SK-N-SH treated with all-trans-retinoic acid at 6 μM for 48 hours (cell line): ENCODE results near the gene ARID5A.

Experiments used
- ATAC-seq: fragments of 200-7000 bp; cut with Tn5 transposase; 3 replicates; pipeline ENCODE4 v1.9.1; 2020; ENCODE audit warnings: mild to moderate bottlenecking, moderate library complexity
- ARNTL ChIP-seq: fragments of 450-650 bp; formaldehyde crosslinking; IDR thresholded peaks from 2 replicates; pipeline ENCODE4 v1.5.0; 2020; ENCODE audit warnings: low read depth, mild to moderate bottlenecking, moderate library complexity, borderline replicate concordance
- BACH2 ChIP-seq: fragments of 250-450 bp; sonication (Bioruptor Pico); IDR thresholded peaks from 2 replicates; pipeline ENCODE4 v1.9.0; 2021; ENCODE audit warnings: mild to moderate bottlenecking, borderline replicate concordance
- ESRRG ChIP-seq: fragments of 250-450 bp; sonication (Bioruptor Pico); IDR thresholded peaks from 2 replicates; pipeline ENCODE4 v1.6.1; 2021; ENCODE audit warnings: mild to moderate bottlenecking
- GLIS3 ChIP-seq: fragments of 250-450 bp; sonication (Bioruptor Pico); IDR thresholded peaks from 2 replicates; pipeline ENCODE4 v1.5.0; 2020; ENCODE audit warnings: mild to moderate bottlenecking, moderate library complexity
- ISL1 ChIP-seq: fragments of 250-450 bp; sonication (Bioruptor Pico); IDR thresholded peaks from 2 replicates; pipeline ENCODE4 v2.1.2; 2022; ENCODE audit warnings: mild to moderate bottlenecking, moderate library complexity
- PPARA ChIP-seq: fragments of 250-450 bp; sonication (Bioruptor Pico); IDR thresholded peaks from 2 replicates; pipeline ENCODE4 v1.5.0; 2020; ENCODE audit warnings: mild to moderate bottlenecking, borderline replicate concordance
- RARB ChIP-seq: fragments of 250-450 bp; sonication (Bioruptor Pico); IDR thresholded peaks from 2 replicates; pipeline ENCODE4 v1.8.0; 2021; ENCODE audit warnings: mild to moderate bottlenecking, moderate library complexity
- SNAI2 ChIP-seq: fragments of 250-450 bp; sonication (Bioruptor Pico); IDR thresholded peaks from 2 replicates; pipeline ENCODE4 v1.5.0; 2020; ENCODE audit warnings: mild to moderate bottlenecking, moderate library complexity
- TCF4 ChIP-seq: fragments of 250-450 bp; sonication (Bioruptor Pico); IDR thresholded peaks from 2 replicates; pipeline ENCODE4 v1.8.0; 2021; ENCODE audit warnings: mild to moderate bottlenecking, moderate library complexity, borderline replicate concordance
- TOX ChIP-seq: fragments of 250-450 bp; sonication (Bioruptor Pico); IDR thresholded peaks from 2 replicates; pipeline ENCODE4 v1.8.0; 2021; ENCODE audit warnings: mild to moderate bottlenecking, moderate library complexity, borderline replicate concordance
- ZC3H10 ChIP-seq: fragments of 250-450 bp; sonication (Bioruptor Pico); IDR thresholded peaks from 2 replicates; pipeline ENCODE4 v1.5.1; 2021; ENCODE audit warnings: mild to moderate bottlenecking, moderate library complexity
- ZFP30 ChIP-seq: fragments of 450-650 bp; formaldehyde crosslinking; IDR thresholded peaks from 2 replicates; pipeline ENCODE4 v1.5.0; 2022; ENCODE audit warnings: mild to moderate bottlenecking, moderate library complexity
- ZNF565 ChIP-seq: fragments of 450-650 bp; formaldehyde crosslinking; conservative IDR thresholded peaks from 2 replicates; pipeline ENCODE4 v1.5.0; 2020; ENCODE audit warnings: low read depth, mild to moderate bottlenecking, moderate library complexity
- ZNF70 ChIP-seq: fragments of 450-650 bp; formaldehyde crosslinking; IDR thresholded peaks from 2 replicates; pipeline ENCODE4 v1.5.0; 2020; ENCODE audit warnings: mild to moderate bottlenecking, moderate library complexity
- TF ChIP-seq, protein P1 (sequence below): fragments of 250-450 bp; sonication (Bioruptor Pico); IDR thresholded peaks from 2 replicates; pipeline ENCODE4 v1.5.0; 2020; ENCODE audit warnings: mild to moderate bottlenecking, moderate library complexity
- TF ChIP-seq, protein P2 (sequence below): fragments of 250-450 bp; sonication (Bioruptor Pico); IDR thresholded peaks from 2 replicates; pipeline ENCODE4 v1.8.0; 2021; ENCODE audit warnings: low read depth, mild to moderate bottlenecking, moderate library complexity, borderline replicate concordance
- TF ChIP-seq, protein P3 (sequence below): fragments of 250-450 bp; sonication (Bioruptor Pico); IDR thresholded peaks from 2 replicates; pipeline ENCODE4 v1.5.1; 2020; ENCODE audit warnings: low read depth, mild to moderate bottlenecking, moderate library complexity
- TF ChIP-seq, protein P4 (sequence below): fragments of 250-450 bp; sonication (Bioruptor Pico); IDR thresholded peaks from 2 replicates; pipeline ENCODE4 v1.8.0; 2020; ENCODE audit warnings: mild to moderate bottlenecking, moderate library complexity, borderline replicate concordance
- TF ChIP-seq, protein P5 (sequence below): fragments of 250-450 bp; sonication (Bioruptor Pico); IDR thresholded peaks from 2 replicates; pipeline ENCODE4 v1.5.1; 2021; ENCODE audit warnings: mild to moderate bottlenecking, moderate library complexity

Gene ARID5A

DNA sequence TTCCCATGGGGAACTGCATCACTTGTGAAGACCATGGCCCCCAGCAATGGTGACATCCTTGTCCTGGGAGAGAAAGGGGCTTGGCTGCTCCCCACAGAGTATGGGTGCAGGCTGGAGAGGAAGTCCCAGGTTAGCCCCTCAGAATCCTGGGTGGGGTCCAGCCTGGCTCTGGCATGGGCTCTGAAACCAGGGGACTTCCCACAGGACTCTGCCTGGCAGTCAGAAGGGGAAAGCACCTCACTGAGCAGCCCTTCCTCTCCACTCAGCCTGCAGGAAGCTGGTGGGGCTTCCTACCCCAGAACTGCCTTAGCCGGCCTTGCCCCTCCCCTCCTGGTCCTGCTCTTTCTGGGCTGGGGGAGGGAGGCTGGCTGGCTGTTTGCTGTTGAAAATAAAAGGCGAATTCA is 35.1 kb upstream of the ARID5A start (continued):
- TF ChIP-seq, protein P1, sequence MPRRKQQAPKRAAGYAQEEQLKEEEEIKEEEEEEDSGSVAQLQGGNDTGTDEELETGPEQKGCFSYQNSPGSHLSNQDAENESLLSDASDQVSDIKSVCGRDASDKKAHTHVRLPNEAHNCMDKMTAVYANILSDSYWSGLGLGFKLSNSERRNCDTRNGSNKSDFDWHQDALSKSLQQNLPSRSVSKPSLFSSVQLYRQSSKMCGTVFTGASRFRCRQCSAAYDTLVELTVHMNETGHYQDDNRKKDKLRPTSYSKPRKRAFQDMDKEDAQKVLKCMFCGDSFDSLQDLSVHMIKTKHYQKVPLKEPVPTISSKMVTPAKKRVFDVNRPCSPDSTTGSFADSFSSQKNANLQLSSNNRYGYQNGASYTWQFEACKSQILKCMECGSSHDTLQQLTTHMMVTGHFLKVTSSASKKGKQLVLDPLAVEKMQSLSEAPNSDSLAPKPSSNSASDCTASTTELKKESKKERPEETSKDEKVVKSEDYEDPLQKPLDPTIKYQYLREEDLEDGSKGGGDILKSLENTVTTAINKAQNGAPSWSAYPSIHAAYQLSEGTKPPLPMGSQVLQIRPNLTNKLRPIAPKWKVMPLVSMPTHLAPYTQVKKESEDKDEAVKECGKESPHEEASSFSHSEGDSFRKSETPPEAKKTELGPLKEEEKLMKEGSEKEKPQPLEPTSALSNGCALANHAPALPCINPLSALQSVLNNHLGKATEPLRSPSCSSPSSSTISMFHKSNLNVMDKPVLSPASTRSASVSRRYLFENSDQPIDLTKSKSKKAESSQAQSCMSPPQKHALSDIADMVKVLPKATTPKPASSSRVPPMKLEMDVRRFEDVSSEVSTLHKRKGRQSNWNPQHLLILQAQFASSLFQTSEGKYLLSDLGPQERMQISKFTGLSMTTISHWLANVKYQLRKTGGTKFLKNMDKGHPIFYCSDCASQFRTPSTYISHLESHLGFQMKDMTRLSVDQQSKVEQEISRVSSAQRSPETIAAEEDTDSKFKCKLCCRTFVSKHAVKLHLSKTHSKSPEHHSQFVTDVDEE, result no peak
- no peak for TF ChIP-seq TCF4 (CRISPR knock-in tag)
- TF ChIP-seq GLIS3, result no peak
- TF ChIP-seq ZC3H10 (CRISPR knock-in tag), result no peak

DNA sequence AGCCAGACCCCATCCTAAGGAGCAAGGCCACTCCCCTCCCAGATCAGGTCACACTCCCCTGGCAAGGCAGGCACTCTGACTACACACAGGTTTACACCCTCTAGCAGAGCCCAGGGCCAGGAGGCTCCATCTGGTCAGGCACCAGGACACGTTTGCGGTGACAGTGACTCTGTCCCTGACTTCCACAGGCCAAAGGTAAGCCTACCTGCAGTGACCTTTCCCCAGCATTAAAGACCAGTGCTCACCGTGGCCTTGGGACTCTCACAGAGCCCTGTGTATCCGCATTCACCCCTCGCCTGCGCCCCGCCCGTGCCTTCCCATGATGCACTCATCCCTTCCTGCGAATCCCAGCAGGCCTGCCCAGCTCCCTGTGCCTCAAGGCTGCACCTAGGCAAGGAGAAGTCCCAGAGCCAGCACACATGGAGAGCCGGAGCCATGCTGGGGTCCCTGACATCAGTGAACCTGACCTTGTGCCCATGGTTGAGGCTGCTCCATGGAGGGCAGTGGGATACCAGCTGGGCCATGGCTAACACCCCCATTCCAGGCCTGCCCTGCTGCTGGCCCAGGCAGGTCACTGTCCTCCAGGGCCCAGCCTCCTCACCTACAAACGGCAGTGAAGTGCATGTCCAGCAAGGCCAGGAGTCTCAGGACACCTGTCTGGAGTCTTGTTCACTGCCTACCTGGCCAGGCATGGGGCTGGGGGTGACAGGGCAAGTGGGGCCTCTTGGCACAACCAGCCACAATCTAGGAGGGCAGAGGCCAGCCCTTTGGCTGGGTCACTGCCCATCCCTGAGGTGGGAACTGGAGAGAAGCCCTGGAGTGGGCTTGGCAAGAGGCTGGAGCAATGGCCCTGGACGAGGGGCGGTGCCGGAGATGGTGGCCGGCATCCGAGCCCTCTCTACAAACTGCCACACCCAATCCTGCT is 34.4 kb upstream of the ARID5A start:
- ATAC-seq, result no peak

DNA sequence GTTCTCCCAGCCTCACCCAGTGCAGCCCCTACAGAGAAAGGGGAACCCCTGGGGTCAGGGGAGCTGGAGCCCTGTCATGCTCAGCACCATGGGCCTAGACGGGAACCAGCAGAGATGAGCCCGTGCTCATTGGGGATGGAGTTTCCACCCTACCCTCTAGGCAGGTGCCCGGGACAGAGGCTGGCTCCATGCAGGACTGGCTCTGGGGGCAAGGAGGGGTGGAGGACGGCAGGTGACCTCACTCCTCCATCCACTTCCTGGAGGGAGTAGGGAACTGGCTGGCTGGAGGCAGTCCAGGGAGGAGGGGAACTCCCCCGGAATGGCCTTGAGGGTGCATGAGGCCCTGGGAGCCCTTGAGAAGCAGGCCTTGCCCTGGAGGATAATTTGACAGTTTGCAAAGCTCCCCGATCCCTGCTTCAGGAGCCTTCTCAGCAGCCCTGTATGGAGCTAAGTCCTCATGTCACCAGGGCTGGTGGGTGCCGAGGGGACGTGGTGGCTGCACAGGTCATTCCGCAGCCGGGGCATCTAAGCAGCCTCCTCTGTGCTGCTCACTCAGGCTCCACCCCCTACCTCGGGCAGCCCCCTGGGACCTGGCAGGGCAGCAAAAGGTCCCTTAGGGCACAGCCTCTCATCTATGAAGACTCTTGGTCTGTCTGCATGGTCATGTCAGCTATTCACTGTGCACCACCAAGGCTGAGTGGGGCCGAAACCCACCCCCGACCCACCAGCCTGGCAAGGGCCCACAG is 33.5 kb upstream of the ARID5A start:
- TF ChIP-seq ISL1 (CRISPR knock-in tag) (no peak), RARB (CRISPR knock-in tag) (no peak)
- ATAC-seq, result no peak

More for the DNA sequence above, 34.4 kb upstream of the ARID5A start:
- TF ChIP-seq ISL1 (CRISPR knock-in tag), result no peak
- TF ChIP-seq ZNF70 (CRISPR knock-in tag), result no peak
- TF ChIP-seq TCF4 (CRISPR knock-in tag), result no peak
- no peak for TF ChIP-seq ZNF565 (CRISPR knock-in tag)
- no peak for TF ChIP-seq ZFP30 (CRISPR knock-in tag)

DNA sequence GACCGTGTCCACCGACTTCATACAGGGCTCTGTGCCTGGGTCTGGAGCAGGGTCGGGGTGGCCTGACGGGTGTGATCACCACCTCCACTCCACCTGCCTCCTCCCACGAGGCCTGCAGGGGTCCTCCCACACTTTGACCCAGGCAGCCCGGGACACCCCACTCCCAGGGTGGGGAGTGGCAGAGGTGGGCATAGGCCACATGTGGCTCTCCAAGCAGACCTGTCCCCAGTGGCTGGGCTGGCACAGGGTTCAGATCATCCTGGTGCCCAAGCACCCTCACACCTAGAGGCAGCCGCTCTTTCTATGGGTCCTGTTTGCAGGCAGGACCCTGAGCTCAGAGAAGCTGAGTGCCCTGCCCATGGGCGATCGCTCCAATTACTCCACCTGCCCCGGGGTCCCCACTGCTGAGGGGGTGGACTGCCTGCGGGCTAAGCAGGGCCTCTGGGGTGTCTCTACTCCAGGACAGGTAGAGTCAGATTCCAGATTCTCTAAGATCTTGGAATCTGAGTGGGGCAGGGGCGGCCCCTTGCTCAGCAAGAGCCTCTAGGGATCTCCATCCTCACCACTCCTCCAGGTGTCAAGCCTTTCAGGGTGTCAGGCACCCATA is 32.8 kb upstream of the ARID5A start:
- TF ChIP-seq ZFP30 (CRISPR knock-in tag), result no peak
- TF ChIP-seq, protein P2, sequence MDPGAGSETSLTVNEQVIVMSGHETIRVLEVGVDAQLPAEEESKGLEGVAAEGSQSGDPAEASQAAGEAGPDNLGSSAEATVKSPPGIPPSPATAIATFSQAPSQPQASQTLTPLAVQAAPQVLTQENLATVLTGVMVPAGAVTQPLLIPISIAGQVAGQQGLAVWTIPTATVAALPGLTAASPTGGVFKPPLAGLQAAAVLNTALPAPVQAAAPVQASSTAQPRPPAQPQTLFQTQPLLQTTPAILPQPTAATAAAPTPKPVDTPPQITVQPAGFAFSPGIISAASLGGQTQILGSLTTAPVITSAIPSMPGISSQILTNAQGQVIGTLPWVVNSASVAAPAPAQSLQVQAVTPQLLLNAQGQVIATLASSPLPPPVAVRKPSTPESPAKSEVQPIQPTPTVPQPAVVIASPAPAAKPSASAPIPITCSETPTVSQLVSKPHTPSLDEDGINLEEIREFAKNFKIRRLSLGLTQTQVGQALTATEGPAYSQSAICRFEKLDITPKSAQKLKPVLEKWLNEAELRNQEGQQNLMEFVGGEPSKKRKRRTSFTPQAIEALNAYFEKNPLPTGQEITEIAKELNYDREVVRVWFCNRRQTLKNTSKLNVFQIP (CRISPR knock-in tag), result no peak
- TF ChIP-seq ZC3H10 (CRISPR knock-in tag), result no peak
- TF ChIP-seq BACH2 (CRISPR knock-in tag), result no peak
- TF ChIP-seq GLIS3, result no peak
- no peak for TF ChIP-seq ISL1 (CRISPR knock-in tag)
- no peak for TF ChIP-seq PPARA (CRISPR knock-in tag)
- TF ChIP-seq, protein P3, sequence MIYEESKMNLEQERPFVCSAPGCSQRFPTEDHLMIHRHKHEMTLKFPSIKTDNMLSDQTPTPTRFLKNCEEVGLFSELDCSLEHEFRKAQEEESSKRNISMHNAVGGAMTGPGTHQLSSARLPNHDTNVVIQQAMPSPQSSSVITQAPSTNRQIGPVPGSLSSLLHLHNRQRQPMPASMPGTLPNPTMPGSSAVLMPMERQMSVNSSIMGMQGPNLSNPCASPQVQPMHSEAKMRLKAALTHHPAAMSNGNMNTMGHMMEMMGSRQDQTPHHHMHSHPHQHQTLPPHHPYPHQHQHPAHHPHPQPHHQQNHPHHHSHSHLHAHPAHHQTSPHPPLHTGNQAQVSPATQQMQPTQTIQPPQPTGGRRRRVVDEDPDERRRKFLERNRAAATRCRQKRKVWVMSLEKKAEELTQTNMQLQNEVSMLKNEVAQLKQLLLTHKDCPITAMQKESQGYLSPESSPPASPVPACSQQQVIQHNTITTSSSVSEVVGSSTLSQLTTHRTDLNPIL (CRISPR knock-in tag), result no peak
- TF ChIP-seq, protein P4, sequence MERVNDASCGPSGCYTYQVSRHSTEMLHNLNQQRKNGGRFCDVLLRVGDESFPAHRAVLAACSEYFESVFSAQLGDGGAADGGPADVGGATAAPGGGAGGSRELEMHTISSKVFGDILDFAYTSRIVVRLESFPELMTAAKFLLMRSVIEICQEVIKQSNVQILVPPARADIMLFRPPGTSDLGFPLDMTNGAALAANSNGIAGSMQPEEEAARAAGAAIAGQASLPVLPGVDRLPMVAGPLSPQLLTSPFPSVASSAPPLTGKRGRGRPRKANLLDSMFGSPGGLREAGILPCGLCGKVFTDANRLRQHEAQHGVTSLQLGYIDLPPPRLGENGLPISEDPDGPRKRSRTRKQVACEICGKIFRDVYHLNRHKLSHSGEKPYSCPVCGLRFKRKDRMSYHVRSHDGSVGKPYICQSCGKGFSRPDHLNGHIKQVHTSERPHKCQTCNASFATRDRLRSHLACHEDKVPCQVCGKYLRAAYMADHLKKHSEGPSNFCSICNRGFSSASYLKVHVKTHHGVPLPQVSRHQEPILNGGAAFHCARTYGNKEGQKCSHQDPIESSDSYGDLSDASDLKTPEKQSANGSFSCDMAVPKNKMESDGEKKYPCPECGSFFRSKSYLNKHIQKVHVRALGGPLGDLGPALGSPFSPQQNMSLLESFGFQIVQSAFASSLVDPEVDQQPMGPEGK (CRISPR knock-in tag), result no peak
- TF ChIP-seq, protein P5, sequence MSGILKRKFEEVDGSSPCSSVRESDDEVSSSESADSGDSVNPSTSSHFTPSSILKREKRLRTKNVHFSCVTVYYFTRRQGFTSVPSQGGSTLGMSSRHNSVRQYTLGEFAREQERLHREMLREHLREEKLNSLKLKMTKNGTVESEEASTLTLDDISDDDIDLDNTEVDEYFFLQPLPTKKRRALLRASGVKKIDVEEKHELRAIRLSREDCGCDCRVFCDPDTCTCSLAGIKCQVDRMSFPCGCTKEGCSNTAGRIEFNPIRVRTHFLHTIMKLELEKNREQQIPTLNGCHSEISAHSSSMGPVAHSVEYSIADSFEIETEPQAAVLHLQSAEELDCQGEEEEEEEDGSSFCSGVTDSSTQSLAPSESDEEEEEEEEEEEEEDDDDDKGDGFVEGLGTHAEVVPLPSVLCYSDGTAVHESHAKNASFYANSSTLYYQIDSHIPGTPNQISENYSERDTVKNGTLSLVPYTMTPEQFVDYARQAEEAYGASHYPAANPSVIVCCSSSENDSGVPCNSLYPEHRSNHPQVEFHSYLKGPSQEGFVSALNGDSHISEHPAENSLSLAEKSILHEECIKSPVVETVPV (CRISPR knock-in tag), result no peak
- no peak for TF ChIP-seq ESRRG (CRISPR knock-in tag)
- no peak for TF ChIP-seq SNAI2 (CRISPR knock-in tag)
- TF ChIP-seq ZNF565 (CRISPR knock-in tag), result no peak
- no peak for TF ChIP-seq TOX
- no peak for TF ChIP-seq RARB (CRISPR knock-in tag)
- no peak for TF ChIP-seq ARNTL (CRISPR knock-in tag)
- TF ChIP-seq TCF4 (CRISPR knock-in tag), result no peak

More for the DNA sequence above, 32.8 kb upstream of the ARID5A start:
- no peak for ATAC-seq
